Cerebellar nuclear complex (tissue), 1 donor: ENCODE results near the gene TPRX2.
"Not testable (repeated sequence)": the region's sequence is repeated elsewhere in the genome, so short reads cannot be mapped to it uniquely, and the experiment has no call there.

Source experiments
- DNase-seq, 2 experiments: peaks; one replicate each; lab custom pipeline; 2025; lab: John Stamatoyannopoulos, UW

Gene TPRX2

DNA sequence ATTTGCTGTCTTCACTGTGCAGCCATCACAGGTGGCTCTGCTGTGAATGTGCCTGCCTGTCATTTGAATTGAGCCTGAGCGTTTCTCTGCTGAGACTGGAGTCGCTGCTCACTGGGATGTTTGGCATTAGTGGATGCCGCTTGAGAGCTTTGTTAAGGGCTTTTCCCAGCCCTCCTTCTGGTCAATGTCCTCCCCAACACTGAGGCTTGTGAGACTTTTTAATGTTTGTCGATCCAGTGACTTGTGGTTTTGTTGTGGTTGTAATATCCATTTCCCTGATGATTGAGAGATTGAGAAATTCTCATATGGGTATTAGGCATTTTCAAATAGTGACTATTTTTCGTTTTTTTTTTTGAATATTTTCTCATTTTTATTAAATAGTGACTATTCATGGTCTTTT lies 2.6 kb downstream of the TPRX2 start:
- DNase-seq: no peak

DNA sequence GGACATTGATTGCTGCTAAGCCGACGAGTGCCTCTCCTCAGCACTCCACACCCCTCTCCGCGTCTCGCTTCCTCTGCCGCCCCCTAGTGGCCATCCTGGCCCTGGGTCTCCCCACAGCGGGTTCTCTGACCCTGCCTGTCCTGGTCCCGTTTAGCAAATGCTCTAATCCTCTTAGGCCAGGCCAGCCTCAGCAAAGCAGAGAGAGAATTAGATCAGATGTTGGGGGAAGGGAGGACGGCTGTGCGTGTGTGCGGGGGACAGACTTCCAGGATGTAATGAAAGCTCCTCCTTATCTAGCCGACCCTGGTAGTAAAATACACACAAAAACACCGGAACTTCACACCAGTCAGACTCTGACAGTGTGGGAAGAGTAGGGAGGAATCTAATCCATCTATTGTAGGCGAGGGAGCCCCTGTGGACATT lies 4.5 kb downstream of the TPRX2 start:
- DNase-seq: no peak

DNA sequence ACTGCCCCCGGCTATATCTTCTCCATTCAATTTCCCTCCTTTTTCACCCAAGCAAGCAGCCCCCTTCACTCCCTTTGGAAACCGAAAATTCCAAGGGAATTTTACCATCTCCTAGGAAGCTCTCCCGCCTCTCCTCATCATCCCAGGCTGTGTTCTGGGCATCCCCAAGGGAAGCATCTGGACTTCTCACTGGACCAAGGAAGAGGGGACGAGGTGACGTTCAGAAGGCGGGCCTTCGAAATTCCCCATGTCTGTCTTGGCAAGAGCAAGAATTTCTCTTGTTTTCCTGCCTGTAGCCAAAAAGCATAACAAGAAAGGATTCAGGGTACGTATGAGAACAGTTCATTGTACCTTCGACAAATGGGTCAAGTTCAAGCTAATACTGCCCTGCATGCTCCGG lies 6.1 kb downstream of the TPRX2 start:
- DNase-seq: no peak

DNA sequence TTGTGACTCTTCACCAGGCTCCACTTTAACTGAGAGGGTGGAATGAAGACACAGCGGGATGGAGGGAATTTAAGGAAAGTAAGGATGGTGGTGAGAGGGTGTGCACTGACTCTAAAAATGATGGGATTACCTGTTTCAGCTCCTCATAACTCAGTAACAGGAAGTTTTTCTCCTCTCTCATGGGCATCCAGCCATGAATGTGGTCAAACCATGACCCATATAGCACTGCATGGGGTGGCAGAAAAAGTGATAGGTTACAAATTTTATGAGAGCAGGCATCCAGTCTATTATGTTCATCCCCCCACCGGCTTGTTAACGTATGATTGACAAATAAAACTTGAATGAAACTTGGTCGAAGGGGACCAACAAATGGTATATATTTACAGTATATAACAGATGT lies 19.9 kb downstream of the TPRX2 start:
- DNase-seq: no peak

DNA sequence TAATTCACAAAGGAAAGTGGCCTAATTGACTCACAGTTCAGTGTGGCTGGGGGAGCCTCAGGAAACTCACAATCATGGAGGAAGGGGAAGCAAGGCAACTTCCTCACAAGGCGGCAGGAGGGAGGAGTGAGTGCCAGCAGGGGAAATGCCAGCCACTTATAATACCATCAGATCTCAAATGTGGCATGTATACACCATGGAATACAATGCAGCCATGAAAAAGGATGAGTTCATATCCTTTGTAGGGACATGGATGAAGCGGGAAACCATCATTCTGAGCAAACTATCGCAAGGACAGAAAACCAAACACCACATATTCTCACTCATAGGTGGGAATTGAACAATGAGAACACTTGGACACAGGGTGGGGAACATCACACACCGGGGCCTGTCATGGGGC lies 20.4 kb downstream of the TPRX2 start:
- DNase-seq: not testable (repeated sequence)

DNA sequence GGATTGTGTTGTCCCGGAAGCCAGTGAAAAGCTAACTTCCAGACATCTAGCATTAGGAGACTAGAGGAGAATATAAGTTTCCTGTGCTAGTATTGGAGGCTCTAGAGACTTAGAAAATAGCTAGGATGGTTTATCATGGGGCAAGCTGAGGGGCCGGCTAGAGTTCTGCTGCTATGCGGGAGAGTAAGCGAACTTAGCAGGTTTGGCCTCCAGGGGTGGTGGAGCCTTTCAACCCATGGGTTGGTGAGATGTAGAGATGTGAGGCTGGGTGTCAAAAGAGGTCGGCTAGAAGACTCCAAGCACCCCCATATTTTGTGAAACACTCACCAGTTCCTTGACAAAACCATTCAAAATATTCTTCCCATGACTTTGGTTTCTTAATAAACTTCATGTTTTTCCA lies 22.7 kb downstream of the TPRX2 start:
- no peak for DNase-seq

DNA sequence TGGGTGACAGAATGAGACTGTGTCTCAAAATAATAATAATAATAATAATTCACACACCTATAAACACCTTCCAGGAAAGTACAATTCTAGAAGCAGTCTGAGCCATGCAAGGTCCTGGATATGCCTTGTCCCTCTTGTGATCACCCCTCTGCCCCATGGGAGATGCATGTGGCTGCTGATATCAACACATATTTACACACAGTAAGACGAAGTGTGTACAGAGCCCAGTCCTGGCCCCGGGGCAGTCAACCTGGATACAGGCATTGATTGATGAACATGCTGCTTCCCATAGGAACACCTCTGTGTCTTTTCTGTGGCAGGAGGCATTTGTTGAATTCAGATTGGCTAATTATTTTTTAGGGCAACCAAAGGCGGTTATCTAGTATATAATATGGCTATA lies 23.9 kb downstream of the TPRX2 start:
- DNase-seq: no peak

DNA sequence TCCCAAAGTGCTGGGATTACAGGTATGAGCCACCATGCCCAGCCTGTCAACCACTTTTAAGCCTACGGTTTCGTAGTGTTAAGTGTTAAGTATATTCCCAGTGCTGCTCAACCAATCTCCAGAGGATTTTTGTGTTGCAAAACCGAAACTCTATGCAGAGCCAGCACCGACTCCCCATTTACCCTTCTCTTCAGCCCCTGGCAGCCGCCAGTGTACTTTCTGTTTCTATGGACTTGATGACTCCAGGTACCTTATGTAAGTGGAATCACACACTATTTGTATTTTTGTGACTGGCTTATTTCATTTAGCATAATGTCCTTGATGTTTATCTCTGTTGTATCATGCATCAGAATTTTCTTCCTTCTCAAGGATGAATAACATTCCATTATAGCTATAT lies 26.0 kb downstream of the TPRX2 start:
- DNase-seq: no peak

DNA sequence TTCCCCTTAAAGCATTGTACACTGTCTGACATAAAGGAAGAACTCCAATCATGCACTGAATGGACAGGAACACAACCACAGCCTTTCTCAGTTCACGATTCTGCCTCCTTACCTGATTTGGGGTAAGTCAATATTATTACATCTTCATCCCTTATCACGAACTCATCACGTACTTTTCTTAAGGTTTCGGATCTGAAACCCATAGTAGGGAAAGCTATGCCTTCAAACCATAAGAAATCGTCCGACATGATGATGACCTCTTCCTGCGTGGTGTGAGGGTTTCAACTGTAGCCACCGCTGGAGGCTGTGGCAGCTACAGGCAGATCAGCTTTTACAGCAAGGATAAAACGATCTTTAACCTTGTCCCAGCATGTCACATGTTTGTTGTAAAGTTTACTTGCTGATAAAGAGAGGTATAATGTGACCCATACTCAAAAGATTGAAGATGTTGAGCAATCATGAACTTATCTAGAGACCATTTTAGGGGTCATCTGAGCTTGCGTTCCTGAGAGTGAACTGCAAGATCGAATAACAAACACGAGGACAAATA lies 27.1 kb downstream of the TPRX2 start, which contains the start of gene SULT2A1:
Gene SULT2A1 (minus strand): TSS at position 306 of the 550 bp plus-strand sequence. CDS start 58 bp downstream, at position 248.
- DNase-seq: no peak

DNA sequence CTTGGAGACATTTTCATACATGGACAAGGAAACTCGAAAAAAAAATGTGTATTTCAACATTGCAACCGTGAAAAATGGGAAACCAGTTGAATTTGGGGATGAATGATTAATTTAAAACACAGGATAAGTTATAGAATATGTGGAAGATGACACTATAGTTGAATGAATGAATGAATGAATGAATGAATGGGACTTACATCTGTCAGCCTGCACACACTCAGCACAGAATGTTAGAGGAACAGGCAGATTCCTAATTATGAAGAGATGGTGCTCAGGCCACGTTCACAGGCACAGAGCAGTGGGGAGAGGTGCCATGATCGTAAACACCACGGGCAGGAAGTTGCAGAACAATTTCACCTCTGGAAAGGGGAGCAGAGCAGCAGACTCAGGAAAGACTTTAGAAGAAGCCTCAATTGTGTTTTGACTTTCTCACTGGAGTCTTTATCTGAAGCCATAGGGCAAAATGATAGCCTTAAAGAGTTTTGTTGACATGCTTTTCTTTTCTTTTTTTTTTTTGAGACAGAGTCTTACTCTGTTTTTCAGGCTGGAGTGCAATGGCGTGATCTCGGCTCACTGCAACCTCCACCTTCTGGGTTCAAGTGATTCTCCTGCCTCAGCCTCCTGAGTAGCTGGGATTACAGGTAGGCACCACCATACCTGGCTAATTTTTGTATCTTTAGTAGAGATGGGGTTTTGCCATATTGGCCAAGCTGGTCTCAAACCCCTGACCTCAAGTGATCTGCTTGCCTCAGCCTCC lies 32.0 kb downstream of the TPRX2 start:
- DNase-seq: no peak

DNA sequence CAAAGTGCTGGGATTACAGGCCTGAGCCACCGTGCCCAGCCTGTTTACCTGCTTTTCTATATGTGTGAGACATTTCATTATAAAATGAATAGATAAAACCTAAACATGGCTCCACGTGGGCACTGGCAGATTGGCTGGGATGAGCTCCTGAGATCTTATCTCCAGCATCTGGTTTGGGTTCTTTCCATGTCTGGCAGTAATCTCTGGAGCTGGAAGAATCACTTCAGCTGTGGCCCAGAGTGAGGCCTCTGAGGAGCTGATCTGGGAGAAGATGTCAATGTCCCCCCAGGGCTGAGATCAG lies 32.5 kb downstream of the TPRX2 start:
- no peak for DNase-seq

DNA sequence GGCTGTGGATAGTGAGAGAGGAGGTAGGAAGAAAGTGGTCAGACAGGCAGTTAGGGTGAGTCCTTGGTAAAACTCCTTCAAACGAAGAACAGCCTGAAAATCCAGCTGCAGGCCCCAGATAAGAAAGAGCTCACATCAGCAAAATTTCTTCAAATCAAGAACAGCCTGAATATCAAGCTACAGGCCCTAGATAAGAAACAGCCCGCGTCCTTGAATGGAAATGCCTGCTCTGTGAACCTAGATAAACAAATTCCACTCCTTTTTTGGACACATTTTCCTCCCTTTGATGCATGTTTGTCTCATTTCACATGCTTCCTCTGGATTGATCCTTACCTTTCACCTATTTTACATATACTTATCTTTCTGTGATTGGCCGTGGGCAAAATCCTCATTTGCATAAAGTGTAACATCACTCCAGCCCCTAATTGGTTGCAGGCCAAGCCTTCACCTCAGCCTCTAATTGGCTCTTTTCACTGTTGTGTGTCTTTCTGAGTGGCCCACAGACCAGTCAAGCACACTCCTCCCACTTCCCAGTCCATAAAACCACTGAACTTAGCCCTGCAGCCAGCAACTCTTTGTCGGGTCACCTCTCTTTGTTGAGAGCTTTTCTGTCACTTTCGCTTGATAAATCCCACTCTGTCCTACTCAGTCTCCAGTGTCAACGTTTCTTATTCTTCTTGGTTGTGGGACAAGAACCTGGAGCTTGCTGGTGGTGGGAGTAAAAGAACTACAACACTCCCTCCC lies 33.1 kb downstream of the TPRX2 start:
- no peak for DNase-seq

DNA sequence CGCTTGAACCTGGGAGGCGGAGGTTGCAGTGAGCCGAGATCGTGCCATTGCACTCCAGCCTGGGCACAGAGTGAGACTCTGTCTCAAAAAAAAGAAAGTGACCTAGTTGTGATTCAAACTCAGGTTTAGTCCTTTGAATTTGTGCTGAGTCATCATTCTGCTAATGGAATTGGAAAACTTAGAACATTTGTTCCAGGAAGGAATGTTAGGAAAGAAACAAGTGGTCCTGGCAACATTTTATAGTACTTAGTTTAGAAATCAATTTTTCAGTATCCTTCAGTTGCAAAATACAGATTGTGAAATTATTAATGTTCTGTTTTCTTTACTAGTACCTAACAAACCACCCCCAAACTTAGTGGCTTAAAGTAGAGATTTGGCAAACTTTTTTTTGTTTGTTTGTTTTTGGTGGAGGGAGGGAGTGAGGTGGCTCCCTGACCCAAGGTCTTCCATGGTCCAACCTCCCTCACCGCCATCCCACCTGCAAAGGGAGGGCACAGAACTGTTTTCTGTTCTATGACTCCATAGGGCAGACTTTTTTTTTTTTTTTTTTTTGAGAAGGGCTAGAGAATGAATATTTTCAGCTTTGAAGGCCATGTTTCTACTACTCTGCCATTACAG lies 36.2 kb downstream of the TPRX2 start:
- no peak for DNase-seq

DNA sequence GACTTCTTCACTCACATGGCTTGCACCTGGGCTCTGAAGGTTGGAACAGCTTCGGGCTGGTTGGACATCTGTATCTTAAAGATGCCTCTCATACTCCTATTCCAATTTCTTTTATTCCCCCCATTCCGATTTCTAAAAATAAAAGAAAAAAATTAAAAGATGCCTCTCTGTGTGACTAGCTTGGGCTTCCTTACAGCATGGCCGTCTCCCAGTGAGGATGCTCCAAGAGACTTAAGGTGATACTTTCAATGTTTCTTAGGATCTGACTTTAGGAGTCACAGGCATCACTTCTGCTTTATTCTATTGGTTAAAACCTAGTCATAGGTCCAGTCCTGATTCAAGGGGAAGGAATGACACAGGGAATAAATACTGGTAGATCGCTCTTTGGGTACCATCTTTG lies 37.0 kb downstream of the TPRX2 start:
- DNase-seq: no peak

DNA sequence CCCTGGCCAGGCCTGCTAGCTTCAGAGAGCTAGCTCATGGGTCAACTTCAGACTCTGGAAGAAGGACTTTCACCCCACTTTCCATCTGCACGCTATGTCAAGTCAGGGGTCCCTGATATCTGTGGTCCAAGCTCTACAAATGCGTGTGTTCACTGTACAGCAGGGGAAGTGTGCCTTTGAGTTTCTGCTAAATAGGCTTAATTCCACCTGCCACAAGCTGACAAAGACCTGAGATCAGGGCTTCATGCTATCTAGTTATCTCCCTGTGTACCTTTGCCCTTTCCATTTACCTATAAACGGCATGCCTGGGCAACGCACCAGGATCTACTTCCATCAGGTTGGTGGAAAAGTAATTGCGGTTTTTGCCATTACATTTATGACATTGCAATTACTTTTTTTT lies 37.7 kb downstream of the TPRX2 start:
- no peak for DNase-seq

DNA sequence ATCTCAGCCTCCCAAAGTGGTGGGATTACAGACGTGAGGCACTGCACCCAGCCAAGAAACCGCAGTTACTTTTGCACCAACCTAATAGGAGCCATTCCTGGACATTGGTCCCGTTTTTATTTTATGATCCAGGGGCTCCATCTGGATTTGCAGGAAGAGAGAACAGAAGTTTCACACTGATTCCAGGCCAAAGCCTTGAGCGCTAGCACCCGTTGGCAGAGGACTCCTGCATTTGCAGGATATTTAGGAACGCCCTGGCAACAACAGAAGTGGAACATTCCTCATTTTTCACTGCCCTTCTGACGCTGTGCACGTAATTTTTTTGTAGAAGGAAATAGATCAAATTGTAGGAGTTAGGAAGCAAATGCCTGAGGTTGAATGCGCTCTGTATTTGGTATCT lies 38.8 kb downstream of the TPRX2 start:
- no peak for DNase-seq

DNA sequence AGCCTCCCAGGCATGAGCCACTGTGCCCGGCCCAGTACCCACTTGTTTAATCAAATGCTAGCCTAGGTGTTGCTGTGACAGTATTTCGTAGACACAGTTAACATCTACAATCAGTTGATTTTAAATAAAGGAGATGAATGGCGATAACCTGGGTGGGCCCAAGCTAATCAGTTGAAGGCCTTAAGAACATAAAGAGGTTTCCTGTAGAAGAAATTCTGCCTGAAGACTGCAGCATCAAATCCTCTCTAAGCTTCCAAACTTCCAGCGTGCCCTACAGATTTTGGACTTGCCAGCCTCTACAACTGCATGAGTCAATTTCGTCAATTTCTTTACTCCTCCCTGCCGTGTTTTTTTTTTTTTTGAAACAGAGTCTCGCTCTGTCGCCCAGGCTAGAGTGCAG lies 40.3 kb downstream of the TPRX2 start:
- DNase-seq: no peak

DNA sequence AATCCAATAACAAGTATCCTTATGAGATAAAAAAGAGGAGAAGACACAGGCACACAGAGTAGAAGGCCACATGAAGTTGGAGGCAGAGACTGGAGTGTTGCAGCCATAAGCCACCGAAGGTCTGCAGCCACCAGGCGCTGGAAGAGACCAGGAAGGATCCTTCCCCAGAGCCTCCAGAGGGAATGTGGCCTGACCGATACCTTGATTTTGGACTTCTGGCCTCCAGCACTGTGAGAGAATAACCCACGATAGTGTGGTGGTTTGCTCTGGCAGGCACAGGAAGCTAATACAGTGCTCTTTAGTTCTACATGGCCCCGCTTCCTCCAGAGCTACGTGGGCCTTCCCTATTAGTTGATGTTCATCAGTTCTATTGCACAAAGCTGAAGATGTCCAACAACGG lies 42.3 kb downstream of the TPRX2 start:
- DNase-seq: no peak

DNA sequence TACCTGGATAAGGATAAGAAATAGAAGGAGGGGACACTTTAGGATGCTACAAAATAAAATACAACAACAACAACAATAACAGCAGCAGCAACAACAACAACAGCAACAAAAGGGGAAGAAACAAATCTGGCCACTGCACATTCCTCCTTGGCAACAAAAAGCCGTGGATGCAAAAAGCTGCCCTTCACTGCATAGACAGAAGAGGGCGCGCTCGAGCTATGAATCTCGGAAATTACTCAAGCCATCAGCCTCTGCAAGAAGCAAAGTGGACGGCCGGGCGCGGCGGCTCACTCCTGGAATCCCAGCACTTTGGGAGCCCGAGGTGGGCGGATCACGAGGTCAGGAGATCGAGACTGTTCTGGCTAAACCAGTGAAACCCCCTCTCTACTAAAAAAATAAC lies 50.3 kb downstream of the TPRX2 start:
- DNase-seq: not testable (repeated sequence)

DNA sequence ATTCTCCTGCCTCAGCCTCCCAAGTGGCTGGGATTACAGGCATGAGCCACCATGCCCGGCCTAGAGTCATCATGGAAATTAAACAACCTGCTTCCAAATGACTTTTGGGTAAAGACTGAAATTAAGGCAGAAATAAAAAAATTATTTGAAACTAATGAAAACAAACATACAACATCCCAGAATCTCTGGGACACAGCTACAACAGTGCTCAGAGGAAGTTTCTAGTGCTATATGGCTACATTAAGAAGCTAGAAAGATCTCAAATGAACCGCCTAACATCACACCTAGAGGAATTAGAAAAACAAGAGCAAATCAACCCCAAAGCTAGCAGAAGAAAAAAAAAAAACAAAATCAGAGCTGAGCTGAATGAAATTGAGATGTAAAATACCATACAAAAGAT lies 51.2 kb downstream of the TPRX2 start:
- not testable (repeated sequence) for DNase-seq
